ENCODE measurements around the gene CLMN. TPM values are rescaled to one million over a fixed set of nuclear protein-coding genes. Genes with fewer than 3 reads are reported as not detected.
"Not testable (repeated sequence)": the region's sequence is repeated elsewhere in the genome, so short reads cannot be mapped to it uniquely, and the experiment has no call there.

CLMN gene
- total and polyA plus RNA-seq, 2 donors: 0.71 to 1.9 TPM

GRCh38 chr14:95185033-95185766 lies 134.5 kb downstream of the CLMN start:
- H3K4me3 ChIP-seq (ENCODE audit: low read length in 2 of 2): no peak overlapping the region
- peaks cover 0 to 8% of the 10 kb centered on the region in 2 donors for H3K4me1 ChIP-seq (ENCODE audit: control insufficient read depth in 2 of 2, insufficient read depth in 2 of 2, low read length in 2 of 2)
- no peaks in the 10 kb centered on the region for H3K9me3 ChIP-seq (ENCODE audit: control insufficient read depth in 2 of 2, insufficient read depth in 1 of 2, low read length in 1 of 2)
- H3K27ac ChIP-seq (ENCODE audit: low read depth in 1 of 2, low read length in 1 of 2): peak overlapping the region in 1 of 2 donors; percentile 56
- whole genome bisulfite sequencing: 55% methylated on average over 12 of the region's 12 CpGs
- H3K27me3 ChIP-seq (ENCODE audit: control insufficient read depth in 2 of 2, insufficient read depth in 1 of 2, low read length in 1 of 2): no peaks in the 10 kb centered on the region
- DNase-seq (ENCODE audit: low read depth in 6 of 9, low spot score in 9 of 9): peak in 2 of 9 donors; percentile 3 to 32
- H3K36me3 ChIP-seq (ENCODE audit: control insufficient read depth in 2 of 2, insufficient read depth in 2 of 2, low read length in 1 of 2): no peaks in the 10 kb centered on the region

- H3K4me3 ChIP-seq (ENCODE audit: low read length in 2 of 2): no peak overlapping the region
- H3K27ac ChIP-seq (ENCODE audit: low read depth in 1 of 2, low read length in 1 of 2): no peak overlapping the region
- H3K27me3 ChIP-seq (ENCODE audit: control insufficient read depth in 2 of 2, insufficient read depth in 1 of 2, low read length in 1 of 2): no peaks in the 10 kb centered on the region
- WGBS: 90% methylated on average over 2 of the region's 2 CpGs
- no peaks in the 10 kb centered on the region for H3K36me3 ChIP-seq (ENCODE audit: control insufficient read depth in 2 of 2, insufficient read depth in 2 of 2, low read length in 1 of 2)
- H3K4me1 ChIP-seq (ENCODE audit: control insufficient read depth in 2 of 2, insufficient read depth in 2 of 2, low read length in 2 of 2): peaks cover 0 to 8% of the 10 kb centered on the region in 2 donors
- H3K9me3 ChIP-seq (ENCODE audit: control insufficient read depth in 2 of 2, insufficient read depth in 1 of 2, low read length in 1 of 2): no peaks in the 10 kb centered on the region
- no peak for DNase-seq (ENCODE audit: low read depth in 6 of 9, low spot score in 9 of 9)
Measured at GRCh38 chr14:95184413-95184790, 135.3 kb downstream of the CLMN start.

DNA sequence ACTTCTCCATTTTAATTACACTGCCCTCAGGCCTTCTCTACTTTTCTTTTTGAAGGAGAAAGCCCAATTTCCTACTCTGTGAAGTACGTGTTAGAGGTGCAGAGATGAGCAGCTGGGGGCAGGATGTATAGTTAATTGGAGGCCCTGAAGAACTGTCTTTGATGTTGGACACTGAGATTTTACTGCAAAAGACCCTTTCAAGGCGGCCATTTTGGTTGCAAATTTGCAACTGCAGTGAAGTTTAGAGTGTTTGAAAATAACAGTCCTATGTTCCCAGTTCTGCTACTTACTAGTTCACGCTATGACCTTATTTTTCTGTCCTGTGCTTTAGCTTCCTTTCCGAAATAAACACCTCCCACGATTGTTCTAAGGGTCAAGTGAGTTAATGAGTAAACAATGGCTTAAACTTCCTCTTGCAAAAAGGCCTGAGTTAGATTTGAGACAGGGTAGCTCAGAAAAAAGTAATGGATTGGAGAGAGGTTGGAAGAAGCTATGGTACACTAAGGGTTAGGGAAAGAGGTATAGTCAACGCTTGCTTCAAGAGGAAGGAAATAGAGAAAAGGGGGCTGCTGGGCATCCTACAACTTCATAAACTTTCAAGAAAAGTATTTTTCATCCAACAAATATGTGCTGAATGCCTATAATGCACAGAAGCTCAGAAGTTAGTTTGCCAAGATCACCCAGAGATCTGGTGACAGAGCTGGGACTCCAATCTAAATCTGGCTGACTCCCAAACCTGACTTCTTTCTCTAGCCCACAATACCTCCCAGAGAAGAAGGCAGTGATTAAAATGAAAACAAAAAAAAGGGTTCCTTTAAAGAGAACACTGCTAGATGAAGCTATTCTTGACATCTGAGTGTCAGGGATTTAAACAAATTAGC lies 135.9 kb downstream of the CLMN start:
- WGBS: 80% methylated on average over 6 of the region's 6 CpGs
- no peaks in the 10 kb centered on the region for H3K9me3 ChIP-seq (ENCODE audit: control insufficient read depth in 2 of 2, insufficient read depth in 1 of 2, low read length in 1 of 2)
- H3K36me3 ChIP-seq (ENCODE audit: control insufficient read depth in 2 of 2, insufficient read depth in 2 of 2, low read length in 1 of 2): no peaks in the 10 kb centered on the region
- H3K27me3 ChIP-seq (ENCODE audit: control insufficient read depth in 2 of 2, insufficient read depth in 1 of 2, low read length in 1 of 2): no peaks in the 10 kb centered on the region
- no peak overlapping the region for H3K4me3 ChIP-seq (ENCODE audit: low read length in 2 of 2)
- DNase-seq (ENCODE audit: low read depth in 6 of 9, low spot score in 9 of 9): no peak
- H3K4me1 ChIP-seq (ENCODE audit: control insufficient read depth in 2 of 2, insufficient read depth in 2 of 2, low read length in 2 of 2): peaks cover 0 to 8% of the 10 kb centered on the region in 2 donors
- no peak overlapping the region for H3K27ac ChIP-seq (ENCODE audit: low read depth in 1 of 2, low read length in 1 of 2)

DNA sequence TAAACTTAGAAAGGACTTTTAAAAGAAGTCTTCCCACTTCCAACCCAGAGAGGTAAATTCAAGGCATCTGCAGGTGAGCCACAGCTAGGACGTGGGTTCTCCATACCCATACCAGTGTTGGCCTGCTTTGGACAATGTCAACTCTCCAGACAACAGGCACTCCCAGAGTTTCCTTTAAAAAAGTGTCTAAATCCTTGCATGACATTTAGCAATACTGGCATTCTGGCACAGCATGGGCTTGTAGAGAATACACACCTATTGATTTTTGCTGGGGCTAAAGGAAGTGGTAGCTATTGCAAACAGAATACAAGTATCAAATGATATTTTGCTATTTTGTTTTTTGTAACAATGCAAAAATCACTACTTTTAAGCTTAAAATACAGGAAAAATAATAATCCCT lies 136.6 kb downstream of the CLMN start:
- 95% methylated on average over 1 of the region's 1 CpG for WGBS
- H3K27me3 ChIP-seq (ENCODE audit: control insufficient read depth in 2 of 2, insufficient read depth in 1 of 2, low read length in 1 of 2): no peaks in the 10 kb centered on the region
- no peak overlapping the region for H3K4me3 ChIP-seq (ENCODE audit: low read length in 2 of 2)
- H3K36me3 ChIP-seq (ENCODE audit: control insufficient read depth in 2 of 2, insufficient read depth in 2 of 2, low read length in 1 of 2): no peaks in the 10 kb centered on the region
- no peaks in the 10 kb centered on the region for H3K9me3 ChIP-seq (ENCODE audit: control insufficient read depth in 2 of 2, insufficient read depth in 1 of 2, low read length in 1 of 2)
- peaks cover 0 to 8% of the 10 kb centered on the region in 2 donors for H3K4me1 ChIP-seq (ENCODE audit: control insufficient read depth in 2 of 2, insufficient read depth in 2 of 2, low read length in 2 of 2)
- no peak overlapping the region for H3K27ac ChIP-seq (ENCODE audit: low read depth in 1 of 2, low read length in 1 of 2)
- DNase-seq (ENCODE audit: low read depth in 6 of 9, low spot score in 9 of 9): no peak

GRCh38 chr14:95182379-95182778 lies 137.3 kb downstream of the CLMN start:
- H3K36me3 ChIP-seq (ENCODE audit: control insufficient read depth in 2 of 2, insufficient read depth in 2 of 2, low read length in 1 of 2): no peaks in the 10 kb centered on the region
- H3K9me3 ChIP-seq (ENCODE audit: control insufficient read depth in 2 of 2, insufficient read depth in 1 of 2, low read length in 1 of 2): no peaks in the 10 kb centered on the region
- DNase-seq (ENCODE audit: low read depth in 6 of 9, low spot score in 9 of 9): no peak
- no peaks in the 10 kb centered on the region for H3K27me3 ChIP-seq (ENCODE audit: control insufficient read depth in 2 of 2, insufficient read depth in 1 of 2, low read length in 1 of 2)
- no peak overlapping the region for H3K4me3 ChIP-seq (ENCODE audit: low read length in 2 of 2)
- WGBS: 97% methylated on average over 8 of the region's 8 CpGs
- H3K27ac ChIP-seq (ENCODE audit: low read depth in 1 of 2, low read length in 1 of 2): no peak overlapping the region
- peaks cover 0 to 8% of the 10 kb centered on the region in 2 donors for H3K4me1 ChIP-seq (ENCODE audit: control insufficient read depth in 2 of 2, insufficient read depth in 2 of 2, low read length in 2 of 2)

DNA sequence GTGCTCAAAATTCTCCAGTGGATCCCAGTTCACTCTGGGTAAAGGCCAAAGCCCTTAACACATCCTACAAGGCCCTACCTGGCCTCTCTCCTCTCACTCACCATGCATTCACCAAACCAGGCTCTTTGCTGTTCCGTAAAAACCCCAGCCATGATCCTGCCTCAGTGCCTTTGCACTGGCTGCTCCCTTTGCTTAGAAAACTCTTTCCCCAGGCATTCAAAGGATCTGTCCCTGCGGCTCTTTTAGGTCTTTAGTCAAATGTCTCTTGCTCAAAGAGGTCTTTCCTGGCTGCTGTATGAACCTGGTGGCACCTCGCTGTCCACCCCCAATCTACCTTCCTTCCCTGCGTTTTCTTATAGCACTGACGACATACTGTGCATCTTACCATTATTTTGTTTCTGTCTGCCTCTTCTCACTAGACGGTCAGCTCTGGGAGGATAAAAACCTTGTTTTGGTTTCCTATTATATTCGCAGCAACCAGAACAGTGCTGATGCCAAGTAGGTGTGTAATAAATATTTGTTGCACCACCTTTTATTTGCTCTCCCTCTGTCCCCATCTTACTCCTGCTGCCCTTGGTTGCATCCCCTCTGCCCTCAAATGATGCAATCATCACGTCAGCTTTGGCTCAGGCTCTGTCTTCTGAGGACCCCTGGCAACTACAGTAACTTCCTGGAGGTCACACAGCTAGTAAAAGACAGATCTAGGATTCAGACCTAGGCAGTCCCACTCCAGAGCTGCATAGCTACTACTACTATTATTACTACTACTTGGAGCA lies 138.6 kb downstream of the CLMN start:
- Histone ChIP-seq H3K4me3 (ENCODE audit: low read length in 2 of 2) (no peak overlapping the region), H3K27ac (ENCODE audit: low read depth in 1 of 2, low read length in 1 of 2) (no peak overlapping the region), H3K4me1 (ENCODE audit: control insufficient read depth in 2 of 2, insufficient read depth in 2 of 2, low read length in 2 of 2) (peaks cover 0 to 5% of the 10 kb centered on the region in 2 donors), H3K27me3 (ENCODE audit: control insufficient read depth in 2 of 2, insufficient read depth in 1 of 2, low read length in 1 of 2) (no peaks in the 10 kb centered on the region), H3K36me3 (ENCODE audit: control insufficient read depth in 2 of 2, insufficient read depth in 2 of 2, low read length in 1 of 2) (no peaks in the 10 kb centered on the region), H3K9me3 (ENCODE audit: control insufficient read depth in 2 of 2, insufficient read depth in 1 of 2, low read length in 1 of 2) (no peaks in the 10 kb centered on the region)
- WGBS: 96% methylated on average over 8 of the region's 8 CpGs
- DNase-seq (ENCODE audit: low read depth in 6 of 9, low spot score in 9 of 9): no peak

GRCh38 chr14:95175670-95176069 lies 144.0 kb downstream of the CLMN start:
- H3K9me3 ChIP-seq (ENCODE audit: control insufficient read depth in 2 of 2, insufficient read depth in 1 of 2, low read length in 1 of 2); H3K4me1 ChIP-seq (ENCODE audit: control insufficient read depth in 2 of 2, insufficient read depth in 2 of 2, low read length in 2 of 2); H3K27ac ChIP-seq (ENCODE audit: low read depth in 1 of 2, low read length in 1 of 2); H3K4me3 ChIP-seq (ENCODE audit: low read length in 2 of 2); H3K36me3 ChIP-seq (ENCODE audit: control insufficient read depth in 2 of 2, insufficient read depth in 2 of 2, low read length in 1 of 2); H3K27me3 ChIP-seq (ENCODE audit: control insufficient read depth in 2 of 2, insufficient read depth in 1 of 2, low read length in 1 of 2); DNase-seq (ENCODE audit: low read depth in 6 of 9, low spot score in 9 of 9): not testable (repeated sequence)
- WGBS: 100% methylated on average over 3 of the region's 3 CpGs

- no peaks in the 10 kb centered on the region for H3K4me1 ChIP-seq (ENCODE audit: control insufficient read depth in 2 of 2, insufficient read depth in 2 of 2, low read length in 2 of 2)
- H3K27me3 ChIP-seq (ENCODE audit: control insufficient read depth in 2 of 2, insufficient read depth in 1 of 2, low read length in 1 of 2): no peaks in the 10 kb centered on the region
- no peak overlapping the region for H3K4me3 ChIP-seq (ENCODE audit: low read length in 2 of 2)
- no peaks in the 10 kb centered on the region for H3K9me3 ChIP-seq (ENCODE audit: control insufficient read depth in 2 of 2, insufficient read depth in 1 of 2, low read length in 1 of 2)
- H3K27ac ChIP-seq (ENCODE audit: low read depth in 1 of 2, low read length in 1 of 2): no peak overlapping the region
- no peaks in the 10 kb centered on the region for H3K36me3 ChIP-seq (ENCODE audit: control insufficient read depth in 2 of 2, insufficient read depth in 2 of 2, low read length in 1 of 2)
- no peak for DNase-seq (ENCODE audit: low read depth in 6 of 9, low spot score in 9 of 9)
- WGBS: 77% methylated on average over 2 of the region's 2 CpGs
Measured at GRCh38 chr14:95174184-95174792, 145.4 kb downstream of the CLMN start.
